Liver (tissue), 9 donors: ENCODE data around the gene TCTN2. TPM values are rescaled to one million over a fixed set of nuclear protein-coding genes. Genes with fewer than 3 reads are reported as not detected.
A peak's percentile ranks its signal among the peaks of the same experiment; 100 is the strongest.

Experiments
- DNase-seq: peaks from one replicate; pipeline ENCODE4 v3.0.0-alpha.2; 2017; ENCODE audit warnings: low spot score
- H3K27ac ChIP-seq, 2 donors: one replicate each; pipeline ENCODE4 v1.7.0; 2013; ENCODE audit warnings: inconsistent platforms in 2 of 2, low read length in 2 of 2, control low read depth in 1 of 2, low read depth in 1 of 2, mild to moderate bottlenecking in 1 of 2
- H3K27me3 ChIP-seq, 4 donors: one replicate each; pipeline versions ENCODE4 v1.6.1 to v1.7.0; 2013; ENCODE audit warnings: low read length in 3 of 4, inconsistent platforms in 1 of 4, mild to moderate bottlenecking in 1 of 4, moderate library complexity in 1 of 4; ENCODE audit not compliant: control insufficient read depth in 4 of 4, insufficient read depth in 4 of 4
- H3K36me3 ChIP-seq, 4 donors: one replicate each; pipeline versions ENCODE4 v1.6.1 to v1.7.0; 2013; ENCODE audit warnings: low read length in 3 of 4, mild to moderate bottlenecking in 3 of 4, low read depth in 1 of 4, moderate library complexity in 1 of 4; ENCODE audit not compliant: control insufficient read depth in 4 of 4, insufficient read depth in 3 of 4
- H3K4me1 ChIP-seq, 4 donors: one replicate each; pipeline versions ENCODE4 v1.6.1 to v1.7.0; 2013; ENCODE audit warnings: low read length in 3 of 4, mild to moderate bottlenecking in 3 of 4, moderate library complexity in 1 of 4; ENCODE audit not compliant: control insufficient read depth in 4 of 4, insufficient read depth in 4 of 4
- H3K4me3 ChIP-seq, 3 donors: one replicate each; pipeline versions ENCODE4 v1.6.1 to v1.7.0; 2013; ENCODE audit warnings: low read length in 3 of 3, control low read depth in 1 of 3, low read depth in 1 of 3, mild to moderate bottlenecking in 1 of 3
- H3K9ac ChIP-seq, 2 donors: one replicate each; pipeline ENCODE4 v1.7.0; 2013; ENCODE audit warnings: low read length in 2 of 2, mild to moderate bottlenecking in 2 of 2, moderate library complexity in 2 of 2, control low read depth in 1 of 2, low read depth in 1 of 2
- H3K9me3 ChIP-seq, 4 donors: one replicate each; pipeline versions ENCODE4 v1.6.1 to v1.7.0; 2013; ENCODE audit warnings: low read length in 3 of 4; ENCODE audit not compliant: control insufficient read depth in 4 of 4
- EGR1 ChIP-seq, 2 donors: IDR thresholded peaks; 2 replicates each; pipeline ENCODE4 v1.6.1; 2016 to 2018; ENCODE audit warnings: antibody characterized with exemption in 2 of 2, low read depth in 2 of 2
- FOXA1 ChIP-seq: IDR thresholded peaks from 2 replicates; pipeline ENCODE4 v1.6.1; 2016; ENCODE audit warnings: antibody characterized with exemption
- FOXA2 ChIP-seq: IDR thresholded peaks from 2 replicates; pipeline ENCODE4 v1.6.1; 2016; ENCODE audit warnings: antibody characterized with exemption
- HNF4A ChIP-seq, 2 donors: conservative IDR thresholded peaks; 2 replicates each; pipeline ENCODE4 v1.6.1; 2016; ENCODE audit warnings: antibody characterized with exemption in 2 of 2, mild to moderate bottlenecking in 2 of 2
- HNF4G ChIP-seq: IDR thresholded peaks from 2 replicates; pipeline ENCODE4 v1.6.1; 2016; ENCODE audit warnings: antibody characterized with exemption
- JUND ChIP-seq, 2 donors: IDR thresholded peaks; 2 replicates each; pipeline ENCODE4 v1.6.1; 2016; ENCODE audit warnings: antibody characterized with exemption in 2 of 2
- NR2F2 ChIP-seq: IDR thresholded peaks from 2 replicates; pipeline ENCODE4 v1.6.1; 2016; ENCODE audit warnings: antibody characterized with exemption
- RXRA ChIP-seq, 2 donors: IDR thresholded peaks; 2 replicates each; pipeline ENCODE4 v1.6.1; 2017 to 2018; ENCODE audit warnings: antibody characterized with exemption in 2 of 2, mild to moderate bottlenecking in 1 of 2
- SP1 ChIP-seq: IDR thresholded peaks from 2 replicates; pipeline ENCODE4 v1.6.1; 2018; ENCODE audit warnings: antibody characterized with exemption, mild to moderate bottlenecking
- TAF1 ChIP-seq: conservative IDR thresholded peaks from 2 replicates; pipeline ENCODE4 v1.6.1; 2016; ENCODE audit warnings: antibody characterized with exemption, mild to moderate bottlenecking
- YY1 ChIP-seq: IDR thresholded peaks from 2 replicates; pipeline ENCODE4 v1.6.1; 2016; ENCODE audit warnings: antibody characterized with exemption, mild to moderate bottlenecking
- WGBS: extraction: QIAGEN DNeasy Blood & Tissue Kit; methylation state at CpG from one replicate; pipeline ENCODE4 v1.1.7; 2013; 5-methylcytosine and 5-hydroxymethylcytosine counted together
- polyA plus RNA-seq, 2 donors: library from polyadenylated mRNA; stranded (reverse) in 1 of 2; unstranded in 1 of 2; fragments of 200-250 nt in 1 of 2; fragments of >200 nt in 1 of 2; fragmentation: Nextera tagmentation in 1 of 2; extraction: Ambion mirVana in 1 of 2; gene quantifications; one replicate each; pipeline versions ENCODE4 v1.2.1 to v1.2.3, GENCODE V29; 2013 to 2015
- total RNA-seq, 2 donors: library from RNA; depleted of rRNA; stranded (reverse); fragments of >200 nt; gene quantifications; one replicate each; pipeline ENCODE4 v1.2.3, GENCODE V29; 2014
- TF ChIP-seq, protein P1 (sequence below): IDR thresholded peaks from 2 replicates; pipeline ENCODE4 v1.6.1; 2016; ENCODE audit warnings: antibody characterized with exemption, mild to moderate bottlenecking
- TF ChIP-seq, protein P2 (sequence below): fragments of 150-350 bp; IDR thresholded peaks from 2 replicates; pipeline ENCODE4 v1.5.1; 2017; ENCODE audit warnings: improper control_type of control experiment, low read depth, low read length; ENCODE audit not compliant: missing input control
- donor health status: healthy.
- donor health status: healthy.
- donor health status: healthy.
- donor health status: healthy.
- donor health status: healthy.

TCTN2 gene
- total RNA-seq = 1 to 10 TPM; 1.5 to 1.9 TPM
- polyA plus RNA-seq = under 1 TPM; 0.38 to 0.80 TPM

DNA sequence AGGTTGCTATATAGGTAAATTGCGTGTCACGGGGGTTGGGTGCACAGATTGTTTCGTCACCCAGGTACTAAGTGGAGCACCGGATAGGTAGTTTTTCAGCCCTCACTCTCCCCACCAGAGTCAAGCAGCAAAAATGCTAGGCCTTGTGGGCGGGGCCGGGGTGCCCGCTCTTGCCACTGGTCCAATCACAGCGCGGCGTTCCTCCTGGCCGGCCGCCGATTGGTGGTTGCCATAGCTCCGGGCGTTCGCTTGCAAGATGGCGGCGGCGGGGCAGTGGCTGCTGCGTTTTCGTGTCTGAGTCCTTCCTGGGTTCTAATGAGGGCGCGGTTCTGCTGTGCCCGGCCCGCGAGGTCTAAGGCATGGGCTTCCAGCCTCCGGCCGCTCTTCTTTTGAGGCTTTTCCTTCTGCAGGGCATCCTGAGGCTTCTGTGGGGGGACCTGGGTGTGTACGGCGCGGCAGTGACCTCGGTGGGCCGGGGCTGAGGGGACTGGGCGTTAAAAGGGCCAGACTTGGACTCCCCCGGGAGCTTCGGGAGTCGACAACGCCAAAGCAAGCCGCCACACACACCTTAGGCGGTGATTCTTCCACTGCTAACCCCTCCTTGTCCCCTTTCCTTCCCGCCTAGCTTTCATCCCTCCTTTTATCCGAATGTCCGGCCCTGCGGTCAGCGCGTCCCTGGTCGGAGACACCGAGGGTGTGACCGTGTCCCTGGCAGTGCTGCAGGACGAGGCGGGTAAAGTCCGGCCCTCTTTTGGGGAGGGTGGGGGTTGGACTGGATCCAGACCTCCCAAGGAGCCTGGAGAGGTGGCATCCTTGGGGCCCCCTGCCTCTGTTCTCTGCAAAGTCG lies at the start of gene TCTN2:
TSS of gene TCTN2 (plus strand) at position 232 of the 847 bp plus-strand sequence. CDS start at position 360, 128 bp downstream.
- TF ChIP-seq YY1 (peak; percentile 98), FOXA2 (no peak), TAF1 (no peak), FOXA1 (no peak)
- no peak within 1 kb of the TSS for H3K27ac ChIP-seq
- peak within 1 kb of the TSS in 1 of 2 donors; percentile 37 for H3K9ac ChIP-seq
- peaks cover 2 to 15% (median 10%) of the 10 kb centered on the region in 4 donors for H3K4me1 ChIP-seq
- 3% methylated on average over 53 of the region's 53 CpGs for WGBS
- H3K36me3 ChIP-seq = peaks cover 0 to 2% (median 0%) of the 10 kb centered on the region in 4 donors
- H3K9me3 ChIP-seq = no peaks in the 10 kb centered on the region
- no peaks in the 10 kb centered on the region for H3K27me3 ChIP-seq
- peak; percentile 94 for DNase-seq
- peak within 1 kb of the TSS; percentile 65 to 89 (median 75) for H3K4me3 ChIP-seq

DNA sequence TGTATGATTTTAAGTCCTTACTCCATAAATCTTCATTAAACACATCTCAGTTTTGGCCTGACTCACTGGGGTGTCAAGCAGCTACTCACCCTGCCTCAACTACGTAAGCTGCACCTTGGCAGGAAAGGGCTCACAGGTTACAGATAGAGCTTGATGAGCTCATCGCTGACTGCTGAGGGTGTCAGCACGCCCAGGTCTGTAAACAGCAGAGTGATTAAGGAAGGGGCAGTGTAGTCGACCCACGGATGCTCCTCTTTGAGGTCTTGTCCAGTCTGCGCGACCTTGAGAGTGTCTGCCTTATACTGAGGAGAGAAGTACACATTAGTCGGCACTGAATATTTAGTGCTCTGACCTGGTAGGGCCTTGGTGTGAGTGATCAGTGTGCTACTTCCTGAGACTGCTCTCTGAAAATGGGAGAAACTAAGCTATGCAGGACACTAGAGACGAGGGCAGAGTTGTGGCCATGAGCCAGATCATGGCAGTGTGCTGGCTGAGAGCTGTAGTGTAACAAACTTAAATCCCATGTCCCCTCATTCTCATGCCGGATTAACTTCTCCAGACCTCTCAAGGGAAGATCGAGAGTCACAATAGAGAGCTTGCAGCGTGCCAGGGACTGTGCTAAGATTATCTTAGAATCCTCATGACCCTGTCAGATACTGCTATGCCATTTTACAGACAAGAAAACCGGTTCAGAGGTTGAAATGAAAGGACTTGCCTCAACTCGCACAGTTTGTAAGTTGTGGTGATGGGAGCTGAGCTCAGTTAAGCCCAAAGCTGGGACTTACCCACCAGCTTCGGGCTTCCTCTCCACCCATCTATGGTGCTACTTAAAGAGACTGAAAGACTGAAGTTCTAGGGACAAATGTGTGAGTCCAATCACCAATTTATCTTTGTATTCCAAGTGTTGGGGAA lies 49.0 kb upstream of the TCTN2 start:
- H3K36me3 ChIP-seq = peaks cover 31 to 82% (median 63%) of the 10 kb centered on the region in 4 donors
- H3K4me3 ChIP-seq = no peak overlapping the region
- TF ChIP-seq, protein P1, sequence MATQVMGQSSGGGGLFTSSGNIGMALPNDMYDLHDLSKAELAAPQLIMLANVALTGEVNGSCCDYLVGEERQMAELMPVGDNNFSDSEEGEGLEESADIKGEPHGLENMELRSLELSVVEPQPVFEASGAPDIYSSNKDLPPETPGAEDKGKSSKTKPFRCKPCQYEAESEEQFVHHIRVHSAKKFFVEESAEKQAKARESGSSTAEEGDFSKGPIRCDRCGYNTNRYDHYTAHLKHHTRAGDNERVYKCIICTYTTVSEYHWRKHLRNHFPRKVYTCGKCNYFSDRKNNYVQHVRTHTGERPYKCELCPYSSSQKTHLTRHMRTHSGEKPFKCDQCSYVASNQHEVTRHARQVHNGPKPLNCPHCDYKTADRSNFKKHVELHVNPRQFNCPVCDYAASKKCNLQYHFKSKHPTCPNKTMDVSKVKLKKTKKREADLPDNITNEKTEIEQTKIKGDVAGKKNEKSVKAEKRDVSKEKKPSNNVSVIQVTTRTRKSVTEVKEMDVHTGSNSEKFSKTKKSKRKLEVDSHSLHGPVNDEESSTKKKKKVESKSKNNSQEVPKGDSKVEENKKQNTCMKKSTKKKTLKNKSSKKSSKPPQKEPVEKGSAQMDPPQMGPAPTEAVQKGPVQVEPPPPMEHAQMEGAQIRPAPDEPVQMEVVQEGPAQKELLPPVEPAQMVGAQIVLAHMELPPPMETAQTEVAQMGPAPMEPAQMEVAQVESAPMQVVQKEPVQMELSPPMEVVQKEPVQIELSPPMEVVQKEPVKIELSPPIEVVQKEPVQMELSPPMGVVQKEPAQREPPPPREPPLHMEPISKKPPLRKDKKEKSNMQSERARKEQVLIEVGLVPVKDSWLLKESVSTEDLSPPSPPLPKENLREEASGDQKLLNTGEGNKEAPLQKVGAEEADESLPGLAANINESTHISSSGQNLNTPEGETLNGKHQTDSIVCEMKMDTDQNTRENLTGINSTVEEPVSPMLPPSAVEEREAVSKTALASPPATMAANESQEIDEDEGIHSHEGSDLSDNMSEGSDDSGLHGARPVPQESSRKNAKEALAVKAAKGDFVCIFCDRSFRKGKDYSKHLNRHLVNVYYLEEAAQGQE = no peak
- TF ChIP-seq FOXA2 = no peak
- TF ChIP-seq FOXA1 = no peak
- TF ChIP-seq TAF1 = no peak
- no peak for TF ChIP-seq JUND (IDR thresholded peaks at IDR 0.05)
- no peak for TF ChIP-seq HNF4G
- no peak for TF ChIP-seq SP1
- TF ChIP-seq RXRA (IDR thresholded peaks at IDR 0.05) = no peak
- TF ChIP-seq, protein P2, sequence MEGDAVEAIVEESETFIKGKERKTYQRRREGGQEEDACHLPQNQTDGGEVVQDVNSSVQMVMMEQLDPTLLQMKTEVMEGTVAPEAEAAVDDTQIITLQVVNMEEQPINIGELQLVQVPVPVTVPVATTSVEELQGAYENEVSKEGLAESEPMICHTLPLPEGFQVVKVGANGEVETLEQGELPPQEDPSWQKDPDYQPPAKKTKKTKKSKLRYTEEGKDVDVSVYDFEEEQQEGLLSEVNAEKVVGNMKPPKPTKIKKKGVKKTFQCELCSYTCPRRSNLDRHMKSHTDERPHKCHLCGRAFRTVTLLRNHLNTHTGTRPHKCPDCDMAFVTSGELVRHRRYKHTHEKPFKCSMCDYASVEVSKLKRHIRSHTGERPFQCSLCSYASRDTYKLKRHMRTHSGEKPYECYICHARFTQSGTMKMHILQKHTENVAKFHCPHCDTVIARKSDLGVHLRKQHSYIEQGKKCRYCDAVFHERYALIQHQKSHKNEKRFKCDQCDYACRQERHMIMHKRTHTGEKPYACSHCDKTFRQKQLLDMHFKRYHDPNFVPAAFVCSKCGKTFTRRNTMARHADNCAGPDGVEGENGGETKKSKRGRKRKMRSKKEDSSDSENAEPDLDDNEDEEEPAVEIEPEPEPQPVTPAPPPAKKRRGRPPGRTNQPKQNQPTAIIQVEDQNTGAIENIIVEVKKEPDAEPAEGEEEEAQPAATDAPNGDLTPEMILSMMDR = no peak
- TF ChIP-seq NR2F2 = no peak
- no peak for TF ChIP-seq EGR1 (IDR thresholded peaks at IDR 0.05; ENCODE audit: low read depth in 2 of 2)
- no peak for TF ChIP-seq HNF4A (conservative IDR thresholded peaks at IDR 0.05)
- 86% methylated on average over 15 of the region's 15 CpGs for WGBS
- H3K27ac ChIP-seq = no peak overlapping the region
- no peaks in the 10 kb centered on the region for H3K27me3 ChIP-seq
- no peaks in the 10 kb centered on the region for H3K4me1 ChIP-seq
- DNase-seq = no peak
- no peak overlapping the region for H3K9ac ChIP-seq
- H3K9me3 ChIP-seq = no peaks in the 10 kb centered on the region
